Neural cell (in vitro differentiated cells): Measurements from ENCODE around the gene FOXF2. TPM values are rescaled to one million over a fixed set of nuclear protein-coding genes. Genes with fewer than 3 reads are reported as not detected.

ENCODE experiments used
- H2AFZ ChIP-seq: fragments of 200-600, 300-800 bp; sonication (generic), shearing (Covaris generic); 2 replicates; pipeline ENCODE4 v1.6.0; 2014; ENCODE audit warnings: low read depth, mild to moderate bottlenecking, antibody characterized with exemption, low read length, moderate library complexity
- H3F3A ChIP-seq: fragments of 200-600 bp; shearing (Covaris generic); 2 replicates; pipeline ENCODE4 v1.6.1; 2016; ENCODE audit warnings: mild to moderate bottlenecking, moderate library complexity, mixed read lengths, antibody characterized with exemption, low read length; ENCODE audit not compliant: insufficient read depth, poor library complexity, severe bottlenecking
- H3K27ac ChIP-seq: fragments of 200-600, 300-800 bp; sonication (generic), shearing (Covaris generic); 2 replicates; pipeline ENCODE4 v1.5.1; 2014; ENCODE audit warnings: mild to moderate bottlenecking, low read length, moderate library complexity
- H3K27me3 ChIP-seq: fragments of 300-800, 200-600 bp; sonication (generic), shearing (Covaris generic); 2 replicates; pipeline ENCODE4 v1.6.0; 2014; ENCODE audit warnings: mild to moderate bottlenecking, low read depth, low read length, moderate library complexity; ENCODE audit not compliant: insufficient read depth
- H3K36me3 ChIP-seq: fragments of 300-800, 200-600 bp; sonication (generic), shearing (Covaris generic); 2 replicates; pipeline ENCODE4 v1.5.1; 2014; ENCODE audit warnings: mild to moderate bottlenecking, antibody characterized with exemption, low read length, moderate library complexity; ENCODE audit not compliant: insufficient read depth
- H3K4me2 ChIP-seq: fragments of 300-800, 200-600 bp; sonication (generic), shearing (Covaris generic); 2 replicates; pipeline ENCODE4 v1.6.0; 2014; ENCODE audit warnings: mild to moderate bottlenecking, low read length
- H3K4me3 ChIP-seq: fragments of 300-800, 200-600 bp; sonication (generic), shearing (Covaris generic); 2 replicates; pipeline ENCODE4 v1.5.1; 2014; ENCODE audit warnings: mild to moderate bottlenecking, low read length, moderate library complexity
- H3K79me2 ChIP-seq: fragments of 200-600 bp; shearing (Covaris generic); replicated peaks from 2 replicates; pipeline ENCODE4 v1.6.0; 2014; ENCODE audit warnings: mild to moderate bottlenecking, low read length, moderate library complexity; ENCODE audit not compliant: insufficient read depth
- H3K9ac ChIP-seq: fragments of 300-800, 200-600 bp; sonication (generic), shearing (Covaris generic); 2 replicates; pipeline ENCODE4 v1.6.1; 2016; ENCODE audit warnings: mild to moderate bottlenecking, low read length, mixed read lengths
- H3K9me2 ChIP-seq: fragments of 200-600 bp; shearing (Covaris generic); 2 replicates; pipeline ENCODE4 v1.6.1; 2016; ENCODE audit warnings: mild to moderate bottlenecking, low read length, mixed read lengths; ENCODE audit not compliant: insufficient read depth
- H3K9me3 ChIP-seq: fragments of 200-600, 300-800 bp; sonication (generic), shearing (Covaris generic); 2 replicates; pipeline ENCODE4 v1.6.1; 2016; ENCODE audit warnings: mild to moderate bottlenecking, mixed run types, low read length, moderate library complexity, mixed read lengths
- H4K20me1 ChIP-seq: fragments of 200-600 bp; shearing (Covaris generic); 2 replicates; pipeline ENCODE4 v1.6.1; 2016; ENCODE audit warnings: mild to moderate bottlenecking, mixed run types; ENCODE audit not compliant: insufficient read depth
- CTCF ChIP-seq: fragments of 450-650 bp; IDR thresholded peaks from 2 replicates; pipeline ENCODE4 v1.5.1; 2014; ENCODE audit warnings: antibody characterized with exemption, mild to moderate bottlenecking, moderate library complexity; ENCODE audit not compliant: poor library complexity, severe bottlenecking
- EZH2 ChIP-seq: fragments of 200-600, 300-800 bp; shearing (Covaris generic), sonication (generic); IDR thresholded peaks from 2 replicates; pipeline ENCODE4 v1.6.1; 2014; ENCODE audit warnings: antibody characterized with exemption, low read length, borderline replicate concordance, mild to moderate bottlenecking; ENCODE audit not compliant: insufficient read depth, poor library complexity, severe bottlenecking
- MXI1 ChIP-seq: fragments of 450-650 bp; conservative IDR thresholded peaks from 2 replicates; pipeline ENCODE4 v1.6.1; 2014; ENCODE audit warnings: antibody characterized with exemption, mild to moderate bottlenecking; ENCODE audit not compliant: poor library complexity, severe bottlenecking
- POLR2AphosphoS5 ChIP-seq: IDR thresholded peaks from 2 replicates; pipeline ENCODE4 v1.6.1; 2012
- polyA plus RNA-seq: library from polyadenylated mRNA; depleted of rRNA; stranded (reverse); fragments of >200 nt; gene quantifications from 2 replicates; pipeline ENCODE4 v1.2.3, GENCODE V29; 2014

Gene FOXF2
- polyA plus RNA-seq, 1 donor from 2014 or later: not detected

- TF ChIP-seq EZH2 (peak; percentile 64), CTCF (no peak), MXI1 (no peak)
- H3K9ac ChIP-seq: no peak overlapping the region
- no peaks in the 10 kb centered on the region for H4K20me1 ChIP-seq
- H3K9me3 ChIP-seq: no peaks in the 10 kb centered on the region
- H3K36me3 ChIP-seq: no peaks in the 10 kb centered on the region
- peaks cover 99% of the 10 kb centered on the region for H3K27me3 ChIP-seq
- H3K4me2 ChIP-seq: no peak overlapping the region
- no peaks in the 10 kb centered on the region for H3K79me2 ChIP-seq
- no peaks in the 10 kb centered on the region for H3F3A ChIP-seq
- no peak overlapping the region for H2AFZ ChIP-seq
- H3K4me3 ChIP-seq: no peak overlapping the region
- H3K27ac ChIP-seq: no peak overlapping the region
- H3K9me2 ChIP-seq: no peaks in the 10 kb centered on the region
These were observed 5.4 kb upstream of the FOXF2 start for GRCh38 chr6:1383729-1384548.

GRCh38 chr6:1384549-1385128 lies 4.7 kb upstream of the FOXF2 start:
- Histone ChIP-seq H3K79me2 (no peaks in the 10 kb centered on the region), H3K9me2 (no peaks in the 10 kb centered on the region), H3K9me3 (no peaks in the 10 kb centered on the region), H3K4me2 (no peak overlapping the region), H3K4me3 (no peak overlapping the region), H3K27ac (no peak overlapping the region), H3K36me3 (no peaks in the 10 kb centered on the region), H3F3A (no peaks in the 10 kb centered on the region), H3K9ac (no peak overlapping the region), H2AFZ (no peak overlapping the region), H3K27me3 (peaks cover 96% of the 10 kb centered on the region), H4K20me1 (no peaks in the 10 kb centered on the region)
- no peak for TF ChIP-seq POLR2AphosphoS5

GRCh38 chr6:1385129-1386037 lies 4.0 kb upstream of the FOXF2 start:
- no peak for TF ChIP-seq CTCF
- no peak for TF ChIP-seq POLR2AphosphoS5
- TF ChIP-seq EZH2: no peak
- no peak overlapping the region for H3K4me2 ChIP-seq
- H4K20me1 ChIP-seq: no peaks in the 10 kb centered on the region
- no peak overlapping the region for H3K9ac ChIP-seq
- H3K27me3 ChIP-seq: peaks cover 93% of the 10 kb centered on the region
- no peaks in the 10 kb centered on the region for H3F3A ChIP-seq
- no peaks in the 10 kb centered on the region for H3K9me3 ChIP-seq
- H3K36me3 ChIP-seq: no peaks in the 10 kb centered on the region
- H3K79me2 ChIP-seq: no peaks in the 10 kb centered on the region
- H2AFZ ChIP-seq: no peak overlapping the region
- no peak overlapping the region for H3K4me3 ChIP-seq
- no peak overlapping the region for H3K27ac ChIP-seq
- H3K9me2 ChIP-seq: no peaks in the 10 kb centered on the region
